Upper lobe of left lung (tissue), 6 donors: ENCODE data around the gene SEC24C. TPM values are rescaled to one million over a fixed set of nuclear protein-coding genes. Genes with fewer than 3 reads are reported as not detected.

Experiments
- ATAC-seq, 2 donors: fragments of 200-7000 bp; cut with Tn5 transposase; one replicate each; pipeline ENCODE4 v1.9.1; 2022; ENCODE audit warnings: mild to moderate bottlenecking in 2 of 2, moderate library complexity in 2 of 2; ENCODE audit not compliant: low FRiP score in 2 of 2
- DNase-seq, 2 donors: peaks; one replicate each; pipeline ENCODE4 v3.0.0-alpha.2; 2019 to 2020
- H3K27ac ChIP-seq, 4 donors: fragments of 200-600 bp; sonication (generic); one replicate each; pipeline ENCODE4 v1.5.1; 2016 to 2019
- H3K27me3 ChIP-seq, 4 donors: fragments of 200-600 bp; sonication (generic); one replicate each; pipeline ENCODE4 v1.5.1; 2017 to 2019
- H3K36me3 ChIP-seq, 4 donors: fragments of 200-600 bp; sonication (generic); one replicate each; pipeline ENCODE4 v1.5.1; 2016 to 2019
- H3K4me1 ChIP-seq, 4 donors: fragments of 200-600 bp; sonication (generic); one replicate each; pipeline ENCODE4 v1.5.1; 2018 to 2019
- H3K4me3 ChIP-seq, 4 donors: fragments of 200-600 bp; sonication (generic); one replicate each; pipeline ENCODE4 v1.5.1; 2017 to 2019; ENCODE audit warnings: mild to moderate bottlenecking in 2 of 4, moderate library complexity in 1 of 4
- H3K9me3 ChIP-seq, 4 donors: fragments of 200-600 bp; sonication (generic); one replicate each; pipeline ENCODE4 v1.5.1; 2018 to 2019
- CTCF ChIP-seq, 6 experiments: fragments of 450-650 bp in 4 of 6; fragments of 200-600 bp in 2 of 6; sonication (generic) in 2 of 6; IDR thresholded peaks; one replicate each; pipeline ENCODE4 v1.5.1; 2016 to 2019; ENCODE audit warnings: antibody characterized with exemption in 6 of 6
- EP300 ChIP-seq, 4 donors: sonication (generic); formaldehyde crosslinking; IDR thresholded peaks; one replicate each; pipeline ENCODE4 v1.5.1; 2017; ENCODE audit warnings: antibody characterized with exemption in 4 of 4, control low read depth in 2 of 4
- POLR2A ChIP-seq, 4 donors: fragments of 450-650 bp; IDR thresholded peaks; one replicate each; pipeline ENCODE4 v1.5.1; 2016 to 2017; ENCODE audit warnings: antibody characterized with exemption in 4 of 4, mild to moderate bottlenecking in 2 of 4
- POLR2AphosphoS5 ChIP-seq, 2 donors: sonication (generic); formaldehyde crosslinking; IDR thresholded peaks; one replicate each; pipeline ENCODE4 v1.5.1; 2017; ENCODE audit warnings: antibody characterized with exemption in 2 of 2
- WGBS, 2 donors: methylation state at CpG; one replicate each; pipeline ENCODE4 v1.1.5; 2017 to 2018; 5-methylcytosine and 5-hydroxymethylcytosine counted together
- total RNA-seq, 6 donors: library from RNA; depleted of rRNA in 4 of 6; stranded (reverse); fragments of >200 nt in 4 of 6; gene quantifications; one replicate each; pipeline versions ENCODE4 v1.1.0 to v1.2.1, GENCODE V29; 2016 to 2021
- donor health status: DM: no; HTN: no; CAD: no; lungs with moderate emphysema.
- donor health status: DM: no; HTN: yes; CAD: no; lungs with severe emphysema.

Gene SEC24C
- total RNA-seq, 6 donors from 2014 or later = 55.1 to 84.0 (median 65.0) TPM

GRCh38 chr10:73773152-73773879, 29.1 kb downstream of the SEC24C start:
- no peak for TF ChIP-seq POLR2AphosphoS5 (IDR thresholded peaks at IDR 0.05)
- TF ChIP-seq POLR2A (IDR thresholded peaks at IDR 0.05) = no peak
- no peak for TF ChIP-seq CTCF (IDR thresholded peaks at IDR 0.05)
- TF ChIP-seq EP300 (IDR thresholded peaks at IDR 0.05) = no peak
- Histone ChIP-seq H3K4me1 (peaks cover 28 to 34% (median 31%) of the 10 kb centered on the region in 4 donors), H3K27ac (peak overlapping the region; percentile 96 to 99 (median 98)), H3K4me3 (peak overlapping the region; percentile 45 to 95 (median 81)), H3K9me3 (no peaks in the 10 kb centered on the region), H3K36me3 (peaks cover 25 to 70% (median 36%) of the 10 kb centered on the region in 4 donors), H3K27me3 (no peaks in the 10 kb centered on the region)
- WGBS, 2 donors = 3 to 8% methylated on average over 18 to 27 of the region's 29 CpGs
- DNase-seq = no peak
- no peak for ATAC-seq

DNA sequence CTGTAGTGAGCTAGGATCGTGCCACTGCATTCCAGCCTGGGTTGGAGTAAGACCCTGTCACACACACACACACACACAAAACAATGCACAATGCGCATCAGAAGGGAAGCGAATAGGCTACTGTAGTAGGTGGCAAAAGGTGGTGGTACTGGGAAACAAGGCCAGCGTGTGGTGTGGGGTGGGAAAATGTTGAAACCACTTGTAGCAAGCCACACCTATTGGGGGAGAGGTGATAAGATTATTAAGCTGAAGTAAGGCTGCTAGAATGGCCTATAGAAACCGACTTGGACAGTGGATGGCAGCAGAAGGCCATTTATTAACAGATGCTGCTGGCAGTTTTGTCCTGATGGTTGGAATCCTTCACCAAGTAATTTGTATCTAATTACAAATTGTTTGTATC, 30.5 kb downstream of the SEC24C start:
- ATAC-seq (no peak), DNase-seq (no peak)
- WGBS, 2 donors = 38 to 48% methylated on average over 5 of the region's 5 CpGs
- peak overlapping the region in 3 of 4 donors; percentile 80 to 95 (median 82) for H3K4me3 ChIP-seq
- peaks cover 28 to 34% (median 32%) of the 10 kb centered on the region in 4 donors for H3K4me1 ChIP-seq
- H3K27me3 ChIP-seq = no peaks in the 10 kb centered on the region
- peak overlapping the region in 2 of 4 donors; percentile 4 to 97 for H3K27ac ChIP-seq
- peaks cover 15 to 69% (median 30%) of the 10 kb centered on the region in 4 donors for H3K36me3 ChIP-seq
- H3K9me3 ChIP-seq = no peaks in the 10 kb centered on the region
- TF ChIP-seq EP300 (IDR thresholded peaks at IDR 0.05) = no peak
- no peak for TF ChIP-seq POLR2A (IDR thresholded peaks at IDR 0.05)
- TF ChIP-seq POLR2AphosphoS5 (IDR thresholded peaks at IDR 0.05) = no peak
- no peak for TF ChIP-seq CTCF (IDR thresholded peaks at IDR 0.05)

DNA sequence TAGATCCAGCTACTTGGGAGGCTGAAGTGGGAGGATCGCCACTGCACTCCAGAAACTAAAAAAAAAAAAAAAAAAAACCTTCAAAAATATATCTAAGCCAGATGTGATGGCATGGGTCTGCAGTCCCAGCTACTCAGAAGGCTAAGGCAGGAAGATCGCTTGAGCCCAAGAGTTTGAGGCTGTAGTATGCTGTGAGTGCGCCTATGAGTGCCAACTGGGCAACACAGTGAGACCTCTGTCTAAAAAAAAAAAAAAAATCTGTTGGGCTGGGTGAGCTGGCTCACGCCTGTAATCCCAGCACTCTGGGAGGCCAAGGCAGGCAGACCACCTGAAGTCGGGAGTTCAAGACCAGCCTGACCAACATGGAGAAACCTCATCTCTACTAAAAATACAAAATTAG, 34.8 kb downstream of the SEC24C start:
- no peak for ATAC-seq
- no peaks in the 10 kb centered on the region for H3K9me3 ChIP-seq
- TF ChIP-seq CTCF (IDR thresholded peaks at IDR 0.05) (no peak), POLR2AphosphoS5 (IDR thresholded peaks at IDR 0.05) (no peak), POLR2A (IDR thresholded peaks at IDR 0.05) (no peak), EP300 (IDR thresholded peaks at IDR 0.05) (no peak)
- no peak overlapping the region for H3K27ac ChIP-seq
- peaks cover 37 to 51% (median 42%) of the 10 kb centered on the region in 4 donors for H3K4me1 ChIP-seq
- no peaks in the 10 kb centered on the region for H3K27me3 ChIP-seq
- peaks cover 0 to 55% (median 14%) of the 10 kb centered on the region in 4 donors for H3K36me3 ChIP-seq
- no peak for DNase-seq
- WGBS, 2 donors = 97 to 98% methylated on average over 5 of the region's 5 CpGs
- no peak overlapping the region for H3K4me3 ChIP-seq

- H3K4me3 ChIP-seq = no peak overlapping the region
- peaks cover 0 to 51% (median 14%) of the 10 kb centered on the region in 4 donors for H3K36me3 ChIP-seq
- H3K27me3 ChIP-seq = no peaks in the 10 kb centered on the region
- no peak overlapping the region for H3K27ac ChIP-seq
- DNase-seq = no peak
- WGBS, 2 donors = 69 to 84% methylated on average over 3 of the region's 3 CpGs
- TF ChIP-seq CTCF (IDR thresholded peaks at IDR 0.05) (no peak), EP300 (IDR thresholded peaks at IDR 0.05) (no peak)
- no peak for ATAC-seq
- peaks cover 31 to 48% (median 39%) of the 10 kb centered on the region in 4 donors for H3K4me1 ChIP-seq
- no peaks in the 10 kb centered on the region for H3K9me3 ChIP-seq
Measured at GRCh38 chr10:73779539-73780197, 35.5 kb downstream of the SEC24C start.
